Lung (tissue), 12 donors: Measurements from ENCODE around the gene SCNN1G. TPM values are rescaled to one million over a fixed set of nuclear protein-coding genes. Genes with fewer than 3 reads are reported as not detected.

Experiments used
- ATAC-seq: fragments of 200-7000 bp; cut with Tn5 transposase; one replicate; pipeline ENCODE4 v1.9.1; 2020; ENCODE audit warnings: moderate number of reproducible peaks; ENCODE audit not compliant: insufficient read depth, low FRiP score
- DNase-seq, 3 donors: peaks; one replicate each; pipeline ENCODE4 v3.0.0-alpha.2; 2013 to 2017
- H3K27ac ChIP-seq, 2 donors: one replicate each; pipeline ENCODE4 v1.5.1; 2013; ENCODE audit warnings: mild to moderate bottlenecking in 2 of 2, moderate library complexity in 2 of 2, control low read depth in 1 of 2, inconsistent platforms in 1 of 2, low read depth in 1 of 2, low read length in 1 of 2
- H3K27me3 ChIP-seq, 3 donors: one replicate each; pipeline ENCODE4 v1.5.1; 2013; ENCODE audit warnings: low read length in 2 of 3; ENCODE audit not compliant: control insufficient read depth in 3 of 3, insufficient read depth in 3 of 3
- H3K36me3 ChIP-seq, 4 donors: one replicate each; pipeline ENCODE4 v1.5.1; 2013; ENCODE audit warnings: low read length in 4 of 4, mild to moderate bottlenecking in 1 of 4, moderate library complexity in 1 of 4; ENCODE audit not compliant: control insufficient read depth in 4 of 4, insufficient read depth in 4 of 4
- H3K4me1 ChIP-seq, 5 donors: one replicate each; pipeline ENCODE4 v1.5.1; 2013; ENCODE audit warnings: low read length in 5 of 5, mild to moderate bottlenecking in 2 of 5, moderate library complexity in 1 of 5; ENCODE audit not compliant: control insufficient read depth in 5 of 5, insufficient read depth in 5 of 5
- H3K4me3 ChIP-seq: one replicate; pipeline ENCODE4 v1.5.1; 2013; ENCODE audit warnings: mild to moderate bottlenecking, control low read depth, moderate library complexity
- H3K9ac ChIP-seq, 2 donors: one replicate each; pipeline ENCODE4 v1.5.1; 2013; ENCODE audit warnings: low read length in 2 of 2, control low read depth in 1 of 2; ENCODE audit not compliant: insufficient read depth in 1 of 2
- H3K9me3 ChIP-seq, 4 donors: one replicate each; pipeline ENCODE4 v1.5.1; 2013; ENCODE audit warnings: low read length in 3 of 4, mild to moderate bottlenecking in 1 of 4, moderate library complexity in 1 of 4; ENCODE audit not compliant: control insufficient read depth in 4 of 4, insufficient read depth in 3 of 4
- CTCF ChIP-seq: IDR thresholded peaks from 2 replicates; pipeline ENCODE4 v1.5.1; 2012; ENCODE audit warnings: mild to moderate bottlenecking; ENCODE audit errors: control extremely low read depth, extremely low read depth
- WGBS, 2 donors: extraction: QIAGEN DNeasy Blood & Tissue Kit; methylation state at CpG; one replicate each; pipeline ENCODE4 v1.1.7; 2013; 5-methylcytosine and 5-hydroxymethylcytosine counted together
- polyA plus RNA-seq, 2 donors: library from polyadenylated mRNA; stranded (reverse); fragments of 200-250 nt; gene quantifications; one replicate each; pipeline ENCODE4 v1.2.1, GENCODE V29; 2013
- total RNA-seq, 2 donors: library from RNA; depleted of rRNA in 1 of 2; stranded (reverse); fragments of >200 nt in 1 of 2; gene quantifications; one replicate each; pipeline ENCODE4 v1.2.1, GENCODE V29; 2014 to 2021
- donor health status: control.
- donor health status: control.
- donor health status: Bipolar disorder and iron deficiency.
- donor health status: healthy.
- donor health status: DM: yes; HTN: yes; CAD: no.

SCNN1G gene
- total and polyA plus RNA-seq, 4 donors = 7.3 to 16.8 (median 11.3) TPM

- WGBS, 2 donors = 88 to 95% methylated on average over 4 of the region's 4 CpGs
- ATAC-seq (no peak), DNase-seq (no peak)
- Histone ChIP-seq H3K27ac (no peak overlapping the region), H3K36me3 (no peaks in the 10 kb centered on the region), H3K4me1 (no peaks in the 10 kb centered on the region), H3K4me3 (no peak overlapping the region), H3K9ac (no peak overlapping the region), H3K27me3 (peaks cover 0 to 2% (median 0%) of the 10 kb centered on the region in 3 donors), H3K9me3 (peaks cover 0 to 3% (median 0%) of the 10 kb centered on the region in 4 donors)
- TF ChIP-seq CTCF = no peak
These were observed 17.8 kb upstream of the SCNN1G start for GRCh38 chr16:23164736-23165135.

GRCh38 chr16:23172583-23172982 lies 10.0 kb upstream of the SCNN1G start:
- ATAC-seq (no peak), DNase-seq (no peak)
- Histone ChIP-seq H3K27me3 (peaks cover 0 to 2% (median 0%) of the 10 kb centered on the region in 3 donors), H3K9ac (no peak overlapping the region), H3K4me3 (no peak overlapping the region), H3K9me3 (no peaks in the 10 kb centered on the region), H3K4me1 (no peaks in the 10 kb centered on the region), H3K36me3 (no peaks in the 10 kb centered on the region), H3K27ac (no peak overlapping the region)
- 44 to 46% methylated on average over 7 of the region's 7 CpGs for WGBS, 2 donors
- TF ChIP-seq CTCF = no peak

- H3K9ac ChIP-seq = no peak overlapping the region
- DNase-seq (no peak), ATAC-seq (no peak)
- H3K4me3 ChIP-seq = no peak overlapping the region
- H3K4me1 ChIP-seq = no peaks in the 10 kb centered on the region
- peaks cover 0 to 2% (median 0%) of the 10 kb centered on the region in 3 donors for H3K27me3 ChIP-seq
- 86 to 92% methylated on average over 3 of the region's 3 CpGs for WGBS, 2 donors
- no peaks in the 10 kb centered on the region for H3K9me3 ChIP-seq
- no peak for TF ChIP-seq CTCF
- H3K36me3 ChIP-seq = no peaks in the 10 kb centered on the region
- no peak overlapping the region for H3K27ac ChIP-seq
These were observed 9.6 kb upstream of the SCNN1G start for GRCh38 chr16:23172994-23173393.

- no peaks in the 10 kb centered on the region for H3K4me1 ChIP-seq
- ATAC-seq = no peak
- no peak overlapping the region for H3K4me3 ChIP-seq
- TF ChIP-seq CTCF = no peak
- 35 to 52% methylated on average over 2 of the region's 2 CpGs for WGBS, 2 donors
- H3K27me3 ChIP-seq = peaks cover 0 to 2% (median 0%) of the 10 kb centered on the region in 3 donors
- no peaks in the 10 kb centered on the region for H3K9me3 ChIP-seq
- no peaks in the 10 kb centered on the region for H3K36me3 ChIP-seq
- no peak overlapping the region for H3K27ac ChIP-seq
- DNase-seq = peak in 2 of 3 donors; percentile 9 to 43
- H3K9ac ChIP-seq = no peak overlapping the region
These were observed 7.9 kb upstream of the SCNN1G start for GRCh38 chr16:23174622-23175021.
